Stomach (tissue), 9 donors: ENCODE results near the gene B9D2. TPM values are rescaled to one million over a fixed set of nuclear protein-coding genes. Genes with fewer than 3 reads are reported as not detected.

ENCODE experiments used
- DNase-seq, 2 donors: peaks; one replicate each; pipeline versions ENCODE4 v3.0.0 to v3.0.0-alpha.2; 2013 to 2019
- H3K27ac ChIP-seq, 5 donors: fragments of 200-600 bp in 4 of 5; sonication (generic) in 4 of 5; one replicate each; pipeline ENCODE4 v1.5.1; 2013 to 2019; ENCODE audit warnings: mild to moderate bottlenecking in 1 of 5, moderate library complexity in 1 of 5
- H3K27me3 ChIP-seq, 3 donors: fragments of 200-600 bp; sonication (generic); one replicate each; pipeline ENCODE4 v1.5.1; 2017 to 2019; ENCODE audit warnings: mixed run types in 1 of 3
- H3K36me3 ChIP-seq, 4 donors: fragments of 200-600 bp; sonication (generic); 1 replicate in 3 of 4; 2 replicates in 1 of 4; pipeline ENCODE4 v1.5.1; 2016 to 2019
- H3K4me1 ChIP-seq, 4 donors: fragments of 200-600 bp; sonication (generic); one replicate each; pipeline ENCODE4 v1.5.1; 2016 to 2019
- H3K4me3 ChIP-seq, 4 donors: fragments of 200-600 bp; sonication (generic) in 3 of 4; one replicate each; pipeline ENCODE4 v1.5.1; 2016 to 2019; ENCODE audit warnings: mild to moderate bottlenecking in 1 of 4
- H3K9me3 ChIP-seq, 4 donors: fragments of 200-600 bp; sonication (generic); one replicate each; pipeline ENCODE4 v1.5.1; 2016 to 2019
- CTCF ChIP-seq, 7 experiments: fragments of 450-650 bp in 4 of 7; fragments of 200-600 bp in 3 of 7; sonication (generic) in 3 of 7; IDR thresholded peaks; one replicate each; pipeline ENCODE4 v1.5.1; 2016 to 2019; ENCODE audit warnings: antibody characterized with exemption in 7 of 7, control low read depth in 2 of 7, mild to moderate bottlenecking in 1 of 7
- EP300 ChIP-seq: sonication (generic); formaldehyde crosslinking; IDR thresholded peaks from one replicate; pipeline ENCODE4 v1.6.1; 2017; ENCODE audit warnings: antibody characterized with exemption
- POLR2AphosphoS5 ChIP-seq, 3 donors: sonication (generic); formaldehyde crosslinking; IDR thresholded peaks; one replicate each; pipeline ENCODE4 v1.6.1; 2016; ENCODE audit warnings: antibody characterized with exemption in 3 of 3
- WGBS, 5 donors: extraction: QIAGEN DNeasy Blood & Tissue Kit in 3 of 5; methylation state at CpG; one replicate each; pipeline versions ENCODE4 v1.1.5 to v1.1.7; 2013 to 2018; 5-methylcytosine and 5-hydroxymethylcytosine counted together
- intact Hi-C: fragments of 100-400 bp; cut with DNase I; formaldehyde crosslinking; loops from one replicate; pipeline ENCODE4 v1.15.1; 2023; ENCODE audit warnings: low total_unique reads
- polyA plus RNA-seq, 3 donors: library from polyadenylated mRNA; stranded (reverse); fragments of 200-250 nt; gene quantifications; one replicate each; pipeline ENCODE4 v1.2.3, GENCODE V29; 2013
- total RNA-seq, 5 donors: library from RNA; depleted of rRNA; stranded (reverse); fragments of >200 nt; gene quantifications; one replicate each; pipeline versions ENCODE4 v1.1.0 to v1.2.3, GENCODE V29; 2014 to 2016
- donor health status: healthy with polysubstance abuse.
- donor health status: Bipolar disorder and iron deficiency.
- donor health status: healthy.

The B9D2 gene
- total and polyA plus RNA-seq, 8 donors = 0.58 to 20.3 (median 9.2) TPM; not detected in 1

- TF ChIP-seq EP300 (no peak), CTCF (IDR thresholded peaks at IDR 0.05) (no peak), POLR2AphosphoS5 (IDR thresholded peaks at IDR 0.05) (no peak)
- no peak for DNase-seq
- Histone ChIP-seq H3K27me3 (no peaks in the 10 kb centered on the region), H3K36me3 (peaks cover 65 to 80% (median 78%) of the 10 kb centered on the region in 4 donors), H3K4me1 (peaks cover 25 to 82% (median 38%) of the 10 kb centered on the region in 4 donors), H3K4me3 (no peak overlapping the region), H3K27ac (peak overlapping the region in 4 of 5 donors; percentile 13 to 98 (median 94)), H3K9me3 (no peaks in the 10 kb centered on the region)
- 64 to 85% (median 76%) methylated on average over 4 of the region's 4 CpGs for WGBS, 5 donors
- intact Hi-C loops = loop anchor here (5.0 kb wide), 1 partner anchor 103 kb away; no protein-coding TSS in a partner anchor
These were observed 59.1 kb downstream of the B9D2 start for GRCh38 chr19:41304706-41305483.

Other genes starting within 250 kb of the B9D2 start
- not detected for gene CYP2F1, start 249.7 kb downstream of the B9D2 start, total RNA-seq
- gene CYP2F1, start 249.7 kb downstream of the B9D2 start, polyA plus RNA-seq = under 1 TPM in 1 of 3 donors, not detected in 2; 0.30 TPM
- gene CYP2S1, start 170.9 kb downstream of the B9D2 start, total RNA-seq = 10 to 100 TPM; 13.4 to 85.3 (median 39.7) TPM
- gene CYP2S1, start 170.9 kb downstream of the B9D2 start, polyA plus RNA-seq = 10 to 100 TPM in 2 of 3 donors, 1 to 10 TPM in 1; 7.9 to 19.9 (median 15.5) TPM
- gene AXL, start 144.9 kb downstream of the B9D2 start, total RNA-seq = 10 to 100 TPM; 14.8 to 48.7 (median 38.9) TPM
- gene AXL, start 144.9 kb downstream of the B9D2 start, polyA plus RNA-seq = 1 to 10 TPM; 6.1 to 8.4 (median 7.0) TPM
- gene HNRNPUL1, start 99.8 kb downstream of the B9D2 start, total RNA-seq = 100 to 1,000 TPM in 3 of 5 donors, 10 to 100 TPM in 2; 47.8 to 319 (median 104) TPM
- gene HNRNPUL1, start 99.8 kb downstream of the B9D2 start, polyA plus RNA-seq = 10 to 100 TPM; 64.2 to 89.0 (median 84.0) TPM
- gene CCDC97, start 54.0 kb downstream of the B9D2 start, total RNA-seq = 10 to 100 TPM in 3 of 5 donors, 1 to 10 TPM in 2; 2.2 to 62.6 (median 19.7) TPM
- gene CCDC97, start 54.0 kb downstream of the B9D2 start, polyA plus RNA-seq = 10 to 100 TPM in 2 of 3 donors, 1 to 10 TPM in 1; 9.8 to 13.7 (median 13.0) TPM
- 10 to 100 TPM in 3 of 5 donors, 1 to 10 TPM in 2; 1.3 to 54.3 (median 13.6) TPM for gene TGFB1, start 10.2 kb downstream of the B9D2 start, total RNA-seq
- gene TGFB1, start 10.2 kb downstream of the B9D2 start, polyA plus RNA-seq = 10 to 100 TPM; 10.2 to 15.6 (median 15.4) TPM
- gene TMEM91, start 12.4 kb upstream of the B9D2 start, total RNA-seq = 10 to 100 TPM in 2 of 5 donors, 1 to 10 TPM in 3; 2.3 to 76.3 (median 8.2) TPM
- gene TMEM91, start 12.4 kb upstream of the B9D2 start, polyA plus RNA-seq = 10 to 100 TPM; 14.8 to 33.9 (median 22.4) TPM
- gene EXOSC5, start 33.2 kb upstream of the B9D2 start, total RNA-seq = 100 to 1,000 TPM in 1 of 5 donors, 10 to 100 TPM in 3, 1 to 10 TPM in 1; 4.8 to 131 (median 18.7) TPM
- gene EXOSC5, start 33.2 kb upstream of the B9D2 start, polyA plus RNA-seq = 10 to 100 TPM; 21.8 to 48.0 (median 26.0) TPM
- gene BCKDHA, start 33.7 kb upstream of the B9D2 start, total RNA-seq = 10 to 100 TPM in 4 of 5 donors, 1 to 10 TPM in 1; 1.8 to 55.4 (median 23.0) TPM
- gene BCKDHA, start 33.7 kb upstream of the B9D2 start, polyA plus RNA-seq = 10 to 100 TPM; 48.7 to 80.6 (median 50.9) TPM
- gene B3GNT8, start 63.2 kb upstream of the B9D2 start, total RNA-seq = 100 to 1,000 TPM in 1 of 5 donors, 1 to 10 TPM in 1, under 1 TPM in 1, not detected in 2; 0.92 to 158 (median 1.7) TPM
- gene B3GNT8, start 63.2 kb upstream of the B9D2 start, polyA plus RNA-seq = 1 to 10 TPM; 4.6 to 9.9 (median 6.1) TPM
- gene DMAC2, start 75.8 kb upstream of the B9D2 start, total RNA-seq = 10 to 100 TPM in 4 of 5 donors, 1 to 10 TPM in 1; 8.2 to 50.0 (median 36.4) TPM
- 10 to 100 TPM; 44.1 to 50.9 (median 48.1) TPM for gene DMAC2, start 75.8 kb upstream of the B9D2 start, polyA plus RNA-seq
- gene ERICH4, start 79.0 kb upstream of the B9D2 start, total RNA-seq = not detected
- gene ERICH4, start 79.0 kb upstream of the B9D2 start, polyA plus RNA-seq = not detected
- gene CEACAM21, start 212.0 kb upstream of the B9D2 start, total RNA-seq = 1 to 10 TPM in 1 of 5 donors, not detected in 4; 2.0 TPM
- 1 to 10 TPM in 1 of 3 donors, under 1 TPM in 1, not detected in 1; 0.63 to 6.1 TPM for gene CEACAM21, start 212.0 kb upstream of the B9D2 start, polyA plus RNA-seq